ENCODE results near the gene DERL3.

DERL3 gene

DNA sequence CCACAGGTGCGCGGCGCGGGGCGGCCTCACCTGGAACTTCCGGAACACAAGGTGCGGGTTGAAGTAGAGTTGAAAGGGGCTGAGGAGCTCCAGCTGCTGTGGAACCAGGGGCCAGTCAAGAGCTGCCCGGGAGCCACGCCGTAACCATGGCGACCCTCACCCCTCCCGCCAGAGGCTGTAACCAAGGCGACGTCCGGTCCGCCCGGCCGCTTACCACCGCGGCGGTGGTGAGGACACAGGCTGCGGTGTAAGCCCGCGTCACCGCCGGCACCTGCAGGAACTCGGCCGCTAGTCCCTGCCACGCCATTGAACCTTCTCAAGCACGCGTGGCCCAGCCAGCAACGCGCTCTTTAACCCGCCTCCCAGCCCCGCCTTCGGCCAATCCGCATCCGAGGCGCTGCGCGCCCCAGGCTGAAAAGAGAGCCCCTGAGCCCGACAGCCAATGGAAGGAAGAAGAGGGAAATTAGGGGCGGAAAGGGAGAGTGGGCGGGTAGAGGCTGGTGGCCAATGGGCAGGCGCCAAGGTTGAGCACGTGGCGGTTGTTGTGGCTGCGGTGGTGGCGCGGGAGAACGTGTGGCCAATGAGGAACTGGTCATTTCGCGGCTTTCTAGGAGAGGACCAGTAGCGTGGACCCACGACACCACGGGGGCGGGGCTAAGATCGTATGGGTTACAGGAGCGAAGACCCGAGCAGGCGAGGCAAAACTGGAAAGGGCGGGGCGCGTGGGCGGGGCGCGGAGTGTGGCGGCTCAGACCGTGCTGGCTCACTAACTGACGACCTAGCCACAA lies at the start of gene DERL3 (continued):
- TF ChIP-seq, protein P1, sequence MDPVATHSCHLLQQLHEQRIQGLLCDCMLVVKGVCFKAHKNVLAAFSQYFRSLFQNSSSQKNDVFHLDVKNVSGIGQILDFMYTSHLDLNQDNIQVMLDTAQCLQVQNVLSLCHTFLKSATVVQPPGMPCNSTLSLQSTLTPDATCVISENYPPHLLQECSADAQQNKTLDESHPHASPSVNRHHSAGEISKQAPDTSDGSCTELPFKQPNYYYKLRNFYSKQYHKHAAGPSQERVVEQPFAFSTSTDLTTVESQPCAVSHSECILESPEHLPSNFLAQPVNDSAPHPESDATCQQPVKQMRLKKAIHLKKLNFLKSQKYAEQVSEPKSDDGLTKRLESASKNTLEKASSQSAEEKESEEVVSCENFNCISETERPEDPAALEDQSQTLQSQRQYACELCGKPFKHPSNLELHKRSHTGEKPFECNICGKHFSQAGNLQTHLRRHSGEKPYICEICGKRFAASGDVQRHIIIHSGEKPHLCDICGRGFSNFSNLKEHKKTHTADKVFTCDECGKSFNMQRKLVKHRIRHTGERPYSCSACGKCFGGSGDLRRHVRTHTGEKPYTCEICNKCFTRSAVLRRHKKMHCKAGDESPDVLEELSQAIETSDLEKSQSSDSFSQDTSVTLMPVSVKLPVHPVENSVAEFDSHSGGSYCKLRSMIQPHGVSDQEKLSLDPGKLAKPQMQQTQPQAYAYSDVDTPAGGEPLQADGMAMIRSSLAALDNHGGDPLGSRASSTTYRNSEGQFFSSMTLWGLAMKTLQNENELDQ (tag by site-specific recombination; IDR thresholded peaks at IDR 0.05; ENCODE audit: low read depth): no peak
- TF ChIP-seq ZNF140 (tag by site-specific recombination; IDR thresholded peaks at IDR 0.05) (no peak), ZNF521 (tag by site-specific recombination; IDR thresholded peaks at IDR 0.05) (no peak), ZNF677 (tag by site-specific recombination; IDR thresholded peaks at IDR 0.05) (no peak), ZNF529 (tag by site-specific recombination; IDR thresholded peaks at IDR 0.05; ENCODE audit: insufficient replicate concordance) (no peak), GLIS1 (tag by site-specific recombination; IDR thresholded peaks at IDR 0.05) (peak; percentile 44; the same call in 1 of the 2 replicates), ZNF785 (tag by site-specific recombination; IDR thresholded peaks at IDR 0.05) (no peak), ZNF114 (tag by site-specific recombination; IDR thresholded peaks at IDR 0.05) (no peak), ZNF394 (tag by site-specific recombination; IDR thresholded peaks at IDR 0.05; ENCODE audit: borderline replicate concordance) (no peak; the same call in 1 of the 2 replicates), SCRT1 (tag by site-specific recombination; IDR thresholded peaks at IDR 0.05; ENCODE audit: borderline replicate concordance) (no peak), ZNF433 (tag by site-specific recombination; IDR thresholded peaks at IDR 0.05; ENCODE audit: low read depth) (no peak), ZEB2 (tag by site-specific recombination; IDR thresholded peaks at IDR 0.05) (no peak), GLIS2 (tag by site-specific recombination; IDR thresholded peaks at IDR 0.05) (no peak), ZNF2 (tag by site-specific recombination; IDR thresholded peaks at IDR 0.05) (no peak; the same call in 1 of the 2 replicates), ZFP37 (tag by site-specific recombination; IDR thresholded peaks at IDR 0.05) (no peak), ZNF571 (tag by site-specific recombination; IDR thresholded peaks at IDR 0.05) (no peak), ZNF777 (tag by site-specific recombination; IDR thresholded peaks at IDR 0.05; ENCODE audit: borderline replicate concordance) (no peak), MEIS1 (CRISPR knock-in tag; IDR thresholded peaks at IDR 0.05; ENCODE audit: borderline replicate concordance) (no peak), ZBTB17 (tag by site-specific recombination; IDR thresholded peaks at IDR 0.05) (peak; percentile 52), SETDB1 (IDR thresholded peaks at IDR 0.05; ENCODE audit: insufficient read length, low read length) (peak; percentile 64), ZNF514 (tag by site-specific recombination; IDR thresholded peaks at IDR 0.05) (no peak), ZNF843 (tag by site-specific recombination; IDR thresholded peaks at IDR 0.05) (no peak)
- TF ChIP-seq, protein P2, sequence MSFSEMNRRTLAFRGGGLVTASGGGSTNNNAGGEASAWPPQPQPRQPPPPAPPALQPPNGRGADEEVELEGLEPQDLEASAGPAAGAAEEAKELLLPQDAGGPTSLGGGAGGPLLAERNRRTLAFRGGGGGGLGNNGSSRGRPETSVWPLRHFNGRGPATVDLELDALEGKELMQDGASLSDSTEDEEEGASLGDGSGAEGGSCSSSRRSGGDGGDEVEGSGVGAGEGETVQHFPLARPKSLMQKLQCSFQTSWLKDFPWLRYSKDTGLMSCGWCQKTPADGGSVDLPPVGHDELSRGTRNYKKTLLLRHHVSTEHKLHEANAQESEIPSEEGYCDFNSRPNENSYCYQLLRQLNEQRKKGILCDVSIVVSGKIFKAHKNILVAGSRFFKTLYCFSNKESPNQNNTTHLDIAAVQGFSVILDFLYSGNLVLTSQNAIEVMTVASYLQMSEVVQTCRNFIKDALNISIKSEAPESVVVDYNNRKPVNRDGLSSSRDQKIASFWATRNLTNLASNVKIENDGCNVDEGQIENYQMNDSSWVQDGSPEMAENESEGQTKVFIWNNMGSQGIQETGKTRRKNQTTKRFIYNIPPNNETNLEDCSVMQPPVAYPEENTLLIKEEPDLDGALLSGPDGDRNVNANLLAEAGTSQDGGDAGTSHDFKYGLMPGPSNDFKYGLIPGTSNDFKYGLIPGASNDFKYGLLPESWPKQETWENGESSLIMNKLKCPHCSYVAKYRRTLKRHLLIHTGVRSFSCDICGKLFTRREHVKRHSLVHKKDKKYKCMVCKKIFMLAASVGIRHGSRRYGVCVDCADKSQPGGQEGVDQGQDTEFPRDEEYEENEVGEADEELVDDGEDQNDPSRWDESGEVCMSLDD (tag by site-specific recombination; IDR thresholded peaks at IDR 0.05): no peak
- TF ChIP-seq, protein P3, sequence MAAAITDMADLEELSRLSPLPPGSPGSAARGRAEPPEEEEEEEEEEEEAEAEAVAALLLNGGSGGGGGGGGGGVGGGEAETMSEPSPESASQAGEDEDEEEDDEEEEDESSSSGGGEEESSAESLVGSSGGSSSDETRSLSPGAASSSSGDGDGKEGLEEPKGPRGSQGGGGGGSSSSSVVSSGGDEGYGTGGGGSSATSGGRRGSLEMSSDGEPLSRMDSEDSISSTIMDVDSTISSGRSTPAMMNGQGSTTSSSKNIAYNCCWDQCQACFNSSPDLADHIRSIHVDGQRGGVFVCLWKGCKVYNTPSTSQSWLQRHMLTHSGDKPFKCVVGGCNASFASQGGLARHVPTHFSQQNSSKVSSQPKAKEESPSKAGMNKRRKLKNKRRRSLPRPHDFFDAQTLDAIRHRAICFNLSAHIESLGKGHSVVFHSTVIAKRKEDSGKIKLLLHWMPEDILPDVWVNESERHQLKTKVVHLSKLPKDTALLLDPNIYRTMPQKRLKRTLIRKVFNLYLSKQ (tag by site-specific recombination; IDR thresholded peaks at IDR 0.05; ENCODE audit: borderline replicate concordance): no peak
- TF ChIP-seq, protein P4, sequence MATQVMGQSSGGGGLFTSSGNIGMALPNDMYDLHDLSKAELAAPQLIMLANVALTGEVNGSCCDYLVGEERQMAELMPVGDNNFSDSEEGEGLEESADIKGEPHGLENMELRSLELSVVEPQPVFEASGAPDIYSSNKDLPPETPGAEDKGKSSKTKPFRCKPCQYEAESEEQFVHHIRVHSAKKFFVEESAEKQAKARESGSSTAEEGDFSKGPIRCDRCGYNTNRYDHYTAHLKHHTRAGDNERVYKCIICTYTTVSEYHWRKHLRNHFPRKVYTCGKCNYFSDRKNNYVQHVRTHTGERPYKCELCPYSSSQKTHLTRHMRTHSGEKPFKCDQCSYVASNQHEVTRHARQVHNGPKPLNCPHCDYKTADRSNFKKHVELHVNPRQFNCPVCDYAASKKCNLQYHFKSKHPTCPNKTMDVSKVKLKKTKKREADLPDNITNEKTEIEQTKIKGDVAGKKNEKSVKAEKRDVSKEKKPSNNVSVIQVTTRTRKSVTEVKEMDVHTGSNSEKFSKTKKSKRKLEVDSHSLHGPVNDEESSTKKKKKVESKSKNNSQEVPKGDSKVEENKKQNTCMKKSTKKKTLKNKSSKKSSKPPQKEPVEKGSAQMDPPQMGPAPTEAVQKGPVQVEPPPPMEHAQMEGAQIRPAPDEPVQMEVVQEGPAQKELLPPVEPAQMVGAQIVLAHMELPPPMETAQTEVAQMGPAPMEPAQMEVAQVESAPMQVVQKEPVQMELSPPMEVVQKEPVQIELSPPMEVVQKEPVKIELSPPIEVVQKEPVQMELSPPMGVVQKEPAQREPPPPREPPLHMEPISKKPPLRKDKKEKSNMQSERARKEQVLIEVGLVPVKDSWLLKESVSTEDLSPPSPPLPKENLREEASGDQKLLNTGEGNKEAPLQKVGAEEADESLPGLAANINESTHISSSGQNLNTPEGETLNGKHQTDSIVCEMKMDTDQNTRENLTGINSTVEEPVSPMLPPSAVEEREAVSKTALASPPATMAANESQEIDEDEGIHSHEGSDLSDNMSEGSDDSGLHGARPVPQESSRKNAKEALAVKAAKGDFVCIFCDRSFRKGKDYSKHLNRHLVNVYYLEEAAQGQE (tag by site-specific recombination; IDR thresholded peaks at IDR 0.05): no peak
- TF ChIP-seq, protein P5, sequence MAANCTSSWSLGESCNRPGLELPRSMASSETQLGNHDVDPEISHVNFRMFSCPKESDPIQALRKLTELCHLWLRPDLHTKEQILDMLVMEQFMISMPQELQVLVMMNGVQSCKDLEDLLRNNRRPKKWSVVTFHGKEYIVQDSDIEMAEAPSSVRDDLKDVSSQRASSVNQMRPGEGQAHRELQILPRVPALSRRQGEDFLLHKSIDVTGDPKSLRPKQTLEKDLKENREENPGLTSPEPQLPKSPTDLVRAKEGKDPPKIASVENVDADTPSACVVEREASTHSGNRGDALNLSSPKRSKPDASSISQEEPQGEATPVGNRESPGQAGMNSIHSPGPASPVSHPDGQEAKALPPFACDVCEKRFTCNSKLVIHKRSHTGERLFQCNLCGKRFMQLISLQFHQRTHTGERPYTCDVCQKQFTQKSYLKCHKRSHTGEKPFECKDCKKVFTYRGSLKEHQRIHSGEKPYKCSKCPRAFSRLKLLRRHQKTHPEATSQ (tag by site-specific recombination; IDR thresholded peaks at IDR 0.05): no peak
- TF ChIP-seq, protein P6, sequence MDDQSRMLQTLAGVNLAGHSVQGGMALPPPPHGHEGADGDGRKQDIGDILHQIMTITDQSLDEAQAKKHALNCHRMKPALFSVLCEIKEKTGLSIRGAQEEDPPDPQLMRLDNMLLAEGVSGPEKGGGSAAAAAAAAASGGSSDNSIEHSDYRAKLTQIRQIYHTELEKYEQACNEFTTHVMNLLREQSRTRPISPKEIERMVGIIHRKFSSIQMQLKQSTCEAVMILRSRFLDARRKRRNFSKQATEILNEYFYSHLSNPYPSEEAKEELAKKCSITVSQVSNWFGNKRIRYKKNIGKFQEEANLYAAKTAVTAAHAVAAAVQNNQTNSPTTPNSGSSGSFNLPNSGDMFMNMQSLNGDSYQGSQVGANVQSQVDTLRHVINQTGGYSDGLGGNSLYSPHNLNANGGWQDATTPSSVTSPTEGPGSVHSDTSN (CRISPR knock-in tag; IDR thresholded peaks at IDR 0.05): 0 out of 2 replicates have a peak, but pooled peaks have one; percentile 19

Measured in HEK293 (cell line).